ENCODE measurements around the gene CFDP1. TPM values are rescaled to one million over a fixed set of nuclear protein-coding genes. Genes with fewer than 3 reads are reported as not detected.
"Not testable (repeated sequence)": the region's sequence is repeated elsewhere in the genome, so short reads cannot be mapped to it uniquely, and the experiment has no call there.

The CFDP1 gene
- total RNA-seq, 1 donor from 2014 or later, result 45.2 TPM

- DNase-seq (ENCODE audit: low spot score), result no peak
These were observed 139.5 kb downstream of the CFDP1 start for GRCh38 chr16:75293772-75294171.

- no peak for DNase-seq (ENCODE audit: low spot score)
These were observed 140.1 kb downstream of the CFDP1 start for GRCh38 chr16:75293173-75293572.

- DNase-seq (ENCODE audit: low spot score), result no peak
These were observed 140.6 kb downstream of the CFDP1 start for GRCh38 chr16:75292691-75293090.

GRCh38 chr16:75289189-75289588 lies 144.1 kb downstream of the CFDP1 start:
- DNase-seq (ENCODE audit: low spot score), result no peak

GRCh38 chr16:75288596-75289120 lies 144.6 kb downstream of the CFDP1 start:
- no peak for DNase-seq (ENCODE audit: low spot score)

GRCh38 chr16:75288181-75288580 lies 145.1 kb downstream of the CFDP1 start:
- DNase-seq (ENCODE audit: low spot score), result no peak

- DNase-seq (ENCODE audit: low spot score), result no peak
These were observed 145.6 kb downstream of the CFDP1 start for GRCh38 chr16:75287708-75288107.

- DNase-seq (ENCODE audit: low spot score), result no peak
These were observed 146.9 kb downstream of the CFDP1 start for GRCh38 chr16:75286389-75286788.

- no peak for DNase-seq (ENCODE audit: low spot score)
These were observed 150.6 kb downstream of the CFDP1 start for GRCh38 chr16:75282466-75283281.

- no peak for DNase-seq (ENCODE audit: low spot score)
These were observed 151.5 kb downstream of the CFDP1 start for GRCh38 chr16:75281826-75282225.

- not testable (repeated sequence) for DNase-seq (ENCODE audit: low spot score)
These were observed 152.3 kb downstream of the CFDP1 start for GRCh38 chr16:75281009-75281408.

- no peak for DNase-seq (ENCODE audit: low spot score)
These were observed 152.9 kb downstream of the CFDP1 start for GRCh38 chr16:75280331-75280804.

GRCh38 chr16:75279305-75279704 lies 154.0 kb downstream of the CFDP1 start:
- DNase-seq (ENCODE audit: low spot score), result no peak

- no peak for DNase-seq (ENCODE audit: low spot score)
These were observed 160.0 kb downstream of the CFDP1 start for GRCh38 chr16:75273054-75273925.

GRCh38 chr16:75272629-75273028 lies 160.7 kb downstream of the CFDP1 start:
- DNase-seq (ENCODE audit: low spot score), result not testable (repeated sequence)

GRCh38 chr16:75272097-75272551 lies 161.2 kb downstream of the CFDP1 start:
- no peak for DNase-seq (ENCODE audit: low spot score)

GRCh38 chr16:75271441-75272096 lies 161.7 kb downstream of the CFDP1 start:
- DNase-seq (ENCODE audit: low spot score), result no peak

GRCh38 chr16:75269358-75269757 lies 163.9 kb downstream of the CFDP1 start:
- not testable (repeated sequence) for DNase-seq (ENCODE audit: low spot score)

GRCh38 chr16:75267631-75268264 lies 165.6 kb downstream of the CFDP1 start:
- peak; percentile 79 for DNase-seq (ENCODE audit: low spot score)

GRCh38 chr16:75266738-75267630 lies 166.3 kb downstream of the CFDP1 start:
- DNase-seq (ENCODE audit: low spot score), result no peak
